Femur (tissue), 1 donor: ENCODE measurements around the gene GPR183.
"Not testable (repeated sequence)": the region's sequence is repeated elsewhere in the genome, so short reads cannot be mapped to it uniquely, and the experiment has no call there.

Source experiments
- DNase-seq: peaks from one replicate; pipeline ENCODE4 v3.0.0-alpha.2; 2017

The GPR183 gene

GRCh38 chr13:99265821-99266426, 41.3 kb downstream of the GPR183 start:
- no peak for DNase-seq

DNA sequence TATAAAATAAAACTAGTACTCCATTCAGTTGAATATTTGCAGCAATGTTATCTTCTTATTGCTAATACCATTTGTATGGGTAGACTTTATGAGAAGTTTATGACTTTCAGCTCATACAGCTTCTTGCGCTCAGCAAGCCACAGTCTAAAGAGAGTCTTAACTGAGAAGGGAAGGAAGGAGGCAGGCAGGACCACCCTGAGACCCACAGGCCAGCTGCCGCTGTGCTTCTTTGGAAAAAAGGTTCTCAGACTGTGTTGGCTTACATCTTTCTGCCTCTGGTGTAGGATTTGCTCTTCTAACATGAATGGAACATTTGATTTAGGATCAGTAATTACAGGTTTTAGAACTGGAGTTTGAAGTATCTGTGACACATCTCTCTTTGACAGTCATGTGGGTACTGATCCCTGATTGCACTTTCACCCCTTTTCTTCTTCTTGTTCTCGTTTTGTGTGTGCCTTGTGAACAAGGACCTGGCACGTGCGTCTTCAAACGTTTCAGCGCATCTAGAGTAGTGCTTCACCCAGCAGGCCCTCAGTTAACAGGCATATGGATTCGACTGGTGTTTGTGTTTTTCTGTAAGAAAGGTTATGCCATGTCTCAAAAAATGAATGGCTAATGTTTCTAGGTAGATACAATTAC, 41.9 kb downstream of the GPR183 start:
- no peak for DNase-seq

DNA sequence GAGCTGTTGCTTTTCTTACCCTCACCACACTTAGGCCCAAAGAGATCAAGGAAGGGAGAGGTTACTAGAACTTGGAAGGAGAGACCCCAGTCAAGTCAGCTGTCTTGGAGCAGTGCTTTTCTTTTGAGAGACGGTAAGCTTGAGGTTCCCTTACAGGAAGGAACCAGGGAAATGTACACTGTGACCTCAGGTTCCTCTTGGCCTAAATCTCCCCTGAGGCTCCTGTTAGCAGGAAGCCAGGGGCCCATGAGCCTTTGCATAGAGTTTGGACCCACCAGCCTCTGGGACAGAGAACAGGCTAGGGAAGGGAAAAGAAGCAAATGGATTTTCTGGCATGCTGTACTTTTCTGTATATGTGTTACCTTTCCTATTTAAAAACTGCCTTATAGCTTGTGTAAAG, 43.1 kb downstream of the GPR183 start:
- no peak for DNase-seq

DNA sequence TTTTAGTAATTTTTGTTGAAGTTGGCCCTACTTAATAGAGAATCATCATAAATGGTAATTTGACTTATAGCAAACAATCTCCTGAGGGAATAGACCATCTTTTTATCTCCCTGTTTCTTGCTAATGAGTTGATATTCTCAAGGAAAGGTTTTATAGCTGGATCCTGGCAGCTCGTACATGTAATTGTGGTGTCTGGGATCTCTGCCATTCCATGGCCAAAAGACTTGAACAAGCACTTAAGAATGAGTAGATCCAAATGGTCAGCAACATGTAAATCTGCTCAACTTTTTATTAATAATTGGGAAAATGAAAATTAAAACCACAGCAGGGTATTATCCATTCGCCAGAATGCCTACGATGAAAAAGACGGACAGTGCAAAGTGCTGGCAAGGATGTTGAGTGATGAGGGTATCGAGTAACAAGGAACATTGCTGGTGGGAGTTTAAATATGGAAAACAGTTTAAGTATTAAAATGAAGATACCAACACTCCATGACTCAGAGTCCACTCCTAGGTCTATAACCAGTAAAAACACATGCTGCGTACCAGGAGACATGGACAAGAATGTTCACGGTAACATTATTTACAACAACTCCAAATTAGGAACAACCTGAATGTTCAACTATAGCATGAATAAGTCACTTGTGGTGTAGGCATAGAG, 43.9 kb downstream of the GPR183 start:
- DNase-seq = no peak

- no peak for DNase-seq
These were observed 46.1 kb downstream of the GPR183 start for GRCh38 chr13:99261059-99261458.

DNA sequence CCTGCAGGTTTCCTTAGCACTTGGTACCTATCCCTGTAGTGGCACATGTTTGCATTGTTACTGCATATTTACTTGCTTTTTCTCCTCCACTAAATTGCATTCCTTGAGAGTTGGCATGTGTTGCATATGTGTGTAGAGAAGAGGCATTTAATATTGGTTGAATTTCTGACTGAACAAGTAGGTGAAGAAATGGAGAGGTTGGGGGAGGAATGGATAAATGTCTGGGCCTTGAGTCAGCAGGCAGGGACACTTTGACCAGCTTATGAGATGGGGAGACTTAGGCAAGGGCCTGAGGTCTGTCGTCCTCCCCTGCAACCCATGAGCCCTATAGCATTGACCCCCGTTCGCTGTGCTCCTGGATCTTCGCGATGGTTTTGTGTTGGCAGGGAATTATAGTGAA, 47.0 kb downstream of the GPR183 start:
- DNase-seq = no peak

- no peak for DNase-seq
These were observed 48.3 kb downstream of the GPR183 start for GRCh38 chr13:99258946-99259345.

GRCh38 chr13:99258210-99258860, 48.9 kb downstream of the GPR183 start, which contains the start of gene GPR18:
Gene GPR18 (minus strand): TSS chr13:99258379. CDS start chr13:99255872, 2,507 bp downstream.
- DNase-seq = no peak

DNA sequence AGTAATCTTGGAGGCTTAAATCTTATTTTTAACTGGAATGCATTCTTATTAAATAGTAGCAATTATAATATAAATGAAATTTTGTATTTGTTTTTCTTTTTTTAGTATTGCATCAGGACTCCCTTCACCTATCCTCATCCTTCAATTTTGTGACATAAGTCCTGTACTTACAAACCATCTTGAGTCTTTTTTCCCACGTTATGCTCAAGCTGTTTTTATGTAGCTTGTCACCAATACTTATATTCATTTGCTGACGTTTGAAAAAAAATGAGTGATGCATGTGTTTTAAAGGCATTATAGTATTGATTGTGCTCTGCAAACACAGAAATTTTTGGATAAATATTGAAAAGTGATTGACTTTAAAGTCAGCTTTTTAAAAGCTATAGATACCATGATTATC, 49.9 kb downstream of the GPR183 start:
- DNase-seq = no peak

- no peak for DNase-seq
These were observed 50.5 kb downstream of the GPR183 start for GRCh38 chr13:99256709-99257108.

DNA sequence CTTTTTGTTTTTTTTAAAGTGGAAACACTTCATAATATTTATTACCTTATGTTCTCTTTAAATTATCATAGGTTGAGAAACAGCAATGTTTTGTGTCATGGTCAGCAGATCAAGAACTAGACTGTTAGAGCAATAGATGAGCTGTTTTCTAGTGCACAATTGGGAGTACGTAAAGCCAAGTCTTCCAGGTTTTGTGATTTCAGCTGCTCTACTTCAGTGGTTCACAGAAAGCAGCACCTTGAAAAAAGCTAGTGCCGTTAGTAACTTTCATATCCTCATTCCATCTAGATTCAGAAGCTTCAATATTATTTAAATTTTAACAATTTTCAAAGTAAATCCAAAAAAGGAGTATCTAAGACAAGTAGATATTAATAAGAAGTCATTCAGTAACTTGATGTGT, 50.9 kb downstream of the GPR183 start:
- no peak for DNase-seq

DNA sequence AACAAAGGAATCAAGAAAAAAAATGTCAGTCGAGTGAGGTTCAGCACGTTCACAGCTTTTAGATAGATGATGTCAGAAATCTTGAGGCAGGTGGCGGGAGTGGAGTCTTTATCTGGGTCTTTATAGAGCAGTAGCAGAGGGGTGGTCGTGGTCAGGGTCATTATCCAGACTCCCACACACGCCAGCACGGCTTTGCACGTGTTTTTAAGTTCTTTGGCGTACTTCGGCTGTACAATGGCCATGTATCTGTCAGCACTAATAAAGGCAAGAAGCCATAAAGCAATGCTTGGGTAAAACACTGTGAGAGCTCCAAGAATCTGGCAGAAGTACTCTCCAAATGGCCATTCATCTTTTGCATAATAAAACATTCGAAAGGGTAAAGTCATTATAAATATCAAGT, 51.9 kb downstream of the GPR183 start:
- no peak for DNase-seq

- no peak for DNase-seq
These were observed 52.4 kb downstream of the GPR183 start for GRCh38 chr13:99254830-99255229.

GRCh38 chr13:99251921-99252320, 55.3 kb downstream of the GPR183 start:
- DNase-seq = no peak

DNA sequence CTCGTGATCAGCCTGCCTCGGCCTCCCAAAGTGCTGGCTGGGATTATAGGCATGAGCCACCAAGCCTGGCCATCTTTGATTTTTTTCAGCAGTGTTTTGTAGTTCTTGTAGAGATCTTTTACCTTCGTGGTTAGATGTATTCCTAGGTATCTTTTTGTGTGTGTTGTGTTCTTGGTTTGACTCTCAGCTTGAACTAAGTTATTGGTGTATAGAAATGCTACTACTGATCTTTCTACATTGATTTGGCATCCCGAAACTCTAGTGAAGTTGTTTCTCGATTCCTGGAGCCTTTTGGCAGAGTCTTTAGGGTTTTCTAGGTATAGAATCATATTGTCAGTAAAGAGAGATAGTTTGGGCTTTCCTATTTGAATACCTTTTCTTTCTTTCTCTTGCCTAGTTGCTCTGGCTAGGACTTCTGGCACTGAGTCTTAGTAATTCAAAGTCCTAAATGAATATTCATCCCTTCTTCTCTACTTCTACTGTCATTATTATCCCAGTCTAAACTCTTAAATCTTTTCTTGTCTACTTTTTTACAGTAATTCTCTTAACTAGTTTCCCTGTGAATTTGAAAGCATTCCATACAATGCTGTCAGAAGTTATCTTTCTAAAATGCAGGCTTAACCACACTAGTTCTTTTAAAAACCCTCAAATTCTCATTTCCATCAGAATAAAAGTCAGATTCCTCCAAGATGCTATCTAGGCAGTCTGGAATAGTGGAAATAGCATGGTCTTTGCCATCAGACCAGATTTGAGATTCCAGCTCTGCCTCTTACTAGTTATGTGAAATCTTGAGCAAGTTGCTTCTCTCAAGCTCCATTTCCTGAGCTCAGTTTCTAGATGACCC, 56.0 kb downstream of the GPR183 start:
- no peak for DNase-seq

GRCh38 chr13:99249606-99250005, 57.6 kb downstream of the GPR183 start:
- not testable (repeated sequence) for DNase-seq

DNA sequence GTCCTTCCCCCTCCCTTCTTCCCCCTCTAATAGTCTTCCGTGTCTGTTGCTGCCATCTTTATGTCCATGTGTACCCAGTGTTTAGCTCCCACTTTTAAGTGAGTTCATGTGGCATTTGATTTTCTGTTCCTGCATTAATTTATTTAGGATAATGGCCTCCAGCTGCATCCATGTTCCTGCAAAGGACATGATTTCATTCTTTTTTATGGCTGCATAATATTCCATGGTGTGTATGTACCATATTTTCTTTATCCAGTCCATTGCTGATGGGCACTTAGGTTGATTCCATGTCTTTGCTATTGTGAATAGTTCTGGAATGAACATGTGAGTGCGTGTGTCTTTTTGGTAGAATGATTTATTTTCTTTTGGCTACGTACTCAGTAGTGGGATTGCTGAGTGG, 58.0 kb downstream of the GPR183 start:
- DNase-seq = not testable (repeated sequence)

DNA sequence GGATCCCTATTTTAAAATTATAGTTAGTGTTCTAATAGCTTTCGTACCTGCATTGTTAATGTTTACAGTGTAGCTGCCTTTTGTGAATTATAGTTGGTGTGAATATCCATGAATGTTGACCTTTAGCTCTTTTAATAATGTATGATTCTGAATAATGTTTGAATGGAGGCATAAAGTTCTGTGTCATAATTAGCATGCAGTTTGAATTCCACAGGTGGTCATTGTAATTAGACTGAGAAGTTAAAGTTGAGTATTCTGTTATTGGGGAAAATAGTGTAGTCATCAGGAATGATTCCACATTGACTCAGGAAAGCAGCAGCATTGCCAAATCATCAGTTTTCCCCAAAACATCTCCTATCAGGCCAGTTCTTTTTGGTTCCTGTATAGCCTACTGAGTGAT, 61.1 kb downstream of the GPR183 start:
- no peak for DNase-seq
